Midbrain (tissue), 1 donor: ENCODE measurements around the gene RRH.
"Not testable (repeated sequence)": the region's sequence is repeated elsewhere in the genome, so short reads cannot be mapped to it uniquely, and the experiment has no call there.

ENCODE experiments used
- DNase-seq: peaks from one replicate; lab custom pipeline; 2025; lab: John Stamatoyannopoulos, UW

Gene RRH

GRCh38 chr4:109846395-109847098 is 18.8 kb downstream of the RRH start:
- DNase-seq: no peak

- DNase-seq: no peak
Measured at GRCh38 chr4:109847896-109848442, 20.2 kb downstream of the RRH start, which contains the start of gene LRIT3. TSS of gene LRIT3 (plus strand) at chr4:109848107. CDS start at chr4:109848202, 95 bp downstream.

- DNase-seq: no peak
Measured at GRCh38 chr4:109848501-109848900, 20.7 kb downstream of the RRH start.

- no peak for DNase-seq
Measured at GRCh38 chr4:109850601-109851000, 22.8 kb downstream of the RRH start.

GRCh38 chr4:109859426-109860300 is 31.9 kb downstream of the RRH start:
- not testable (repeated sequence) for DNase-seq

- DNase-seq: no peak
Measured at GRCh38 chr4:109861271-109861670, 33.5 kb downstream of the RRH start.

GRCh38 chr4:109861916-109862511 is 34.2 kb downstream of the RRH start:
- no peak for DNase-seq

GRCh38 chr4:109864134-109864533 is 36.4 kb downstream of the RRH start:
- no peak for DNase-seq

GRCh38 chr4:109870061-109870460 is 42.3 kb downstream of the RRH start:
- DNase-seq: no peak

- DNase-seq: no peak
Measured at GRCh38 chr4:109872065-109872464, 44.3 kb downstream of the RRH start.

GRCh38 chr4:109872950-109873656 is 45.3 kb downstream of the RRH start:
- DNase-seq: no peak

GRCh38 chr4:109873791-109874514 is 46.2 kb downstream of the RRH start:
- DNase-seq: no peak

GRCh38 chr4:109875106-109875505 is 47.3 kb downstream of the RRH start:
- no peak for DNase-seq

GRCh38 chr4:109875553-109875952 is 47.8 kb downstream of the RRH start:
- DNase-seq: not testable (repeated sequence)

GRCh38 chr4:109876634-109877265 is 49.0 kb downstream of the RRH start:
- DNase-seq: no peak

- no peak for DNase-seq
Measured at GRCh38 chr4:109877400-109877799, 49.6 kb downstream of the RRH start.

- no peak for DNase-seq
Measured at GRCh38 chr4:109878355-109878754, 50.6 kb downstream of the RRH start.

GRCh38 chr4:109879081-109879480 is 51.3 kb downstream of the RRH start:
- DNase-seq: no peak

GRCh38 chr4:109879636-109880314 is 52.0 kb downstream of the RRH start:
- DNase-seq: no peak

- no peak for DNase-seq
Measured at GRCh38 chr4:109886303-109886702, 58.5 kb downstream of the RRH start.
